Mucosa of rectum (tissue), 2 donors: Measurements from ENCODE around the gene BRF1.

Experiments
- H3K27ac ChIP-seq, 2 donors: one replicate each; pipeline ENCODE4 v1.7.0; 2013; ENCODE audit warnings: inconsistent platforms in 2 of 2, low read depth in 2 of 2, low read length in 2 of 2
- H3K27me3 ChIP-seq, 2 donors: one replicate each; pipeline ENCODE4 v1.7.0; 2013; ENCODE audit warnings: low read length in 2 of 2; ENCODE audit not compliant: control insufficient read depth in 2 of 2, insufficient read depth in 2 of 2
- H3K36me3 ChIP-seq, 2 donors: one replicate each; pipeline ENCODE4 v1.7.0; 2013; ENCODE audit warnings: low read length in 2 of 2; ENCODE audit not compliant: control insufficient read depth in 2 of 2, insufficient read depth in 2 of 2
- H3K4me1 ChIP-seq, 2 donors: one replicate each; pipeline ENCODE4 v1.7.0; 2013; ENCODE audit warnings: low read length in 2 of 2, mild to moderate bottlenecking in 1 of 2; ENCODE audit not compliant: control insufficient read depth in 2 of 2, insufficient read depth in 2 of 2
- H3K4me3 ChIP-seq, 2 donors: one replicate each; pipeline ENCODE4 v1.7.0; 2013; ENCODE audit warnings: low read length in 2 of 2
- H3K9ac ChIP-seq, 2 donors: one replicate each; pipeline ENCODE4 v1.7.0; 2013; ENCODE audit warnings: low read length in 2 of 2, low read depth in 1 of 2, mild to moderate bottlenecking in 1 of 2
- H3K9me3 ChIP-seq, 2 donors: one replicate each; pipeline ENCODE4 v1.7.0; 2013; ENCODE audit warnings: low read length in 2 of 2; ENCODE audit not compliant: control insufficient read depth in 2 of 2
- donor health status: healthy.
- donor health status: Normal muscosa, but diverticular disease.

The BRF1 gene

DNA sequence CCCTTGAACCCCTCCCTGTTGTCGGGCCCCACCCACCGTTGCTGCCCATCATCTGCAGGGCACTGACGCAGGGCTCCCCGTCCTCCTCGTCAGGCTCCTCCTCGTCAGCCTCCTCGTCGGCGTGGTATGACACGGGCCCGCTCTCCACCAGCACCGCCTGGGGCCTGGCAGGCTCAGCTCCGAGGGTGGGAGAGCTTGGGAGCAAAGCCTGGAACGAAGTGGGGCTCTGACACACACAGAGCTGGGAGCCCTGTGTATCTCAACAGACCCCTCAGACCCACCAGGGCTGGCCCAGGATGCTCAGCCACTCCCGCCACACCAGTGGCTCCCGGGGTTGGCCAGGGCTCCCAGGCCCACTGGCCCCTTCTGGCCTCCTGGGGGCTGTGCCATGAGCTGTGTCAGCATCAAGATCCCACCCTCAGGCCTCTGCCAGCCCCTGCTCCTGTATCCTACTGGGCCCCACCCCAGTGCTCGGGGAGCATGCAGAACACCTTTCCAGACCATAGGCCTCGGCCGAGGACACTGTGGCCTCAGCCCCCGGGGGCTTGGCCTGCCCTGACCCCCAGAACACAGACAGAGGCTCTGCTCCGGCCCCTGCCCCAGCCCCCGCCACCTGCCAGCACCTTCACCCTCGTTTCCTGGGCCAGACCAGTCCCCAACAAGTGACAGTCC is 89.6 kb downstream of the BRF1 start:
- no peak overlapping the region for H3K4me3 ChIP-seq
- H3K36me3 ChIP-seq = peaks cover 14 to 19% of the 10 kb centered on the region in 2 donors
- H3K9me3 ChIP-seq = no peaks in the 10 kb centered on the region
- H3K4me1 ChIP-seq = no peaks in the 10 kb centered on the region
- H3K27ac ChIP-seq = no peak overlapping the region
- H3K9ac ChIP-seq = no peak overlapping the region
- no peaks in the 10 kb centered on the region for H3K27me3 ChIP-seq

DNA sequence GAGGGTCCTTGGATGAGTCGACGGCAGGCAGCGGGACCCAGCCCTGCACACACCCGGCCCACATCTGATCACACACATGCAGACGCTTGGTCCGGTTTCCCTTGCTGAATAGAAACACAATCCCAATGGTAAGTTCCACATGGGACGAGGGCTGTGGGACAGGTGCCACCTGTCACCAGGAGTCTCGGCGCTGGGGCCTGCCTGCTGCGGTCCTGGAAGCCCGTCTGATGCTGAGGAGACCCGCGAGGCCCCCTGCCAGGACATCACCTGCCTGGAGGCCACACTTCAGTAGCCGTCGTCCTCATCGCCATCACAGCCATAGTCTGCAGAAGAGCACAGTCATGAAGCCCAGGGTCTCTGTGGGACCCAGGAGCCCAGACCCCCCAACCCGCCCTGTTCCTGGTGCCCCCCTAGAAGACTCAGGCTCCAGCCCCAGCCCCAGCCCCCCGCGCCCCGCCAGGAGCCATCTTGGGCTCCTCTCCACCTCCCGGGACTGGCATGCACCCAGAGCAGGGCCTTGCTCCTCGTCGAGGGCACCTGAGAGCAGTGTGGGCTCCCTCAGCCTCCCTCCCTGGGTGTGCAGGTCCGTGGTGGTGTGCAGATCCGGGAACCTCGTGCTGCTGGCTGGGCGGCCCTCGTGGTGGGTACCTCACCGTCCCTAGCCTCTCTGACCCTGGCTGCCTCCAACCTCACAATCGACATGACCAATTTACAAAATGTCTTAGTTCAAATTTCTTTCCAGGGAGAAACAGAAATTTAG is 90.4 kb downstream of the BRF1 start:
- no peak overlapping the region for H3K9ac ChIP-seq
- H3K9me3 ChIP-seq = no peaks in the 10 kb centered on the region
- H3K27ac ChIP-seq = no peak overlapping the region
- H3K4me1 ChIP-seq = peaks cover 0 to 2% of the 10 kb centered on the region in 2 donors
- no peak overlapping the region for H3K4me3 ChIP-seq
- H3K27me3 ChIP-seq = no peaks in the 10 kb centered on the region
- H3K36me3 ChIP-seq = peaks cover 14 to 19% of the 10 kb centered on the region in 2 donors

DNA sequence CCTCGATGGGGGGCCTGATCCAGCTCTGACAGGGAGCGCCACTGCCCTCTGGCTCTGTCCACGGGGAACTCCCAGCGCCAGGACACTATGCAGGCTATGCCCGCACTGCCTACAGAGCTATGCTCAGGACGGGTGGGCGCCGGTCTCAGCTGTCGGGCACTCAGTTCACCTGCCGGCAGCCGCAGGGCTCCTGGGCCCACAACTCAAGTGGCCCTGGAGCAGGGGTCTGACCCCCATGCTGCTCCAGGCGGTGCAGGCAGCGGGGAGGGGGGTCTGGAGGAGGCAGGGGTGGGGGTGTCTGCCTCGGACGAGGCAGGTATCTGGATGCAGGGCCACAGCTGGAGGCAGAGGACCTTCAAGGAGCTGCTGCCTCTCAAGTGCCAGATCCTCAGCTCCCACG is 91.2 kb downstream of the BRF1 start:
- Histone ChIP-seq H3K9me3 (no peaks in the 10 kb centered on the region), H3K4me1 (peaks cover 7 to 9% of the 10 kb centered on the region in 2 donors), H3K27ac (no peak overlapping the region), H3K27me3 (no peaks in the 10 kb centered on the region), H3K9ac (no peak overlapping the region), H3K4me3 (no peak overlapping the region), H3K36me3 (peaks cover 12 to 14% of the 10 kb centered on the region in 2 donors)

DNA sequence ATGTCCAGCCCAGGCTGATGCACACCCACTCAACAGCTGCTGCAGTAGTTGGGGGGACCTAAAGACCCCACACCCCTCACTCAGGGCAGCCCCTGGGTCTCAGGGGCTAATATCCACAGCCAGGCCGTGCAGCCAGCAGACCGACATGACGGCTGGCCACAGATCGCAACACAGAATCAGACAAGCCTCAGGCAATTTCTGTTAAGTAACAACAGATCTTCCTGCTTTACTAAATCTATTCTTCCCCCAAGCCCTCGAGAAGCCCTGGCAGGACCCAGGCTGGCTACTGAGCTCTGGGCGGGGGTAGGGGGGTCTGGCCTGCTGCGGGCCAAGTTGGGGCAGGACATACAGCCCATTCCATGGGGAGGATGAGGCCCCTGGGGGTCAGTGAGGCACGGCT is 91.7 kb downstream of the BRF1 start:
- Histone ChIP-seq H3K4me3 (no peak overlapping the region), H3K9ac (no peak overlapping the region), H3K4me1 (peaks cover 11 to 14% of the 10 kb centered on the region in 2 donors), H3K9me3 (no peaks in the 10 kb centered on the region), H3K27me3 (peaks cover 0 to 2% of the 10 kb centered on the region in 2 donors), H3K36me3 (peaks cover 9 to 14% of the 10 kb centered on the region in 2 donors), H3K27ac (no peak overlapping the region)

DNA sequence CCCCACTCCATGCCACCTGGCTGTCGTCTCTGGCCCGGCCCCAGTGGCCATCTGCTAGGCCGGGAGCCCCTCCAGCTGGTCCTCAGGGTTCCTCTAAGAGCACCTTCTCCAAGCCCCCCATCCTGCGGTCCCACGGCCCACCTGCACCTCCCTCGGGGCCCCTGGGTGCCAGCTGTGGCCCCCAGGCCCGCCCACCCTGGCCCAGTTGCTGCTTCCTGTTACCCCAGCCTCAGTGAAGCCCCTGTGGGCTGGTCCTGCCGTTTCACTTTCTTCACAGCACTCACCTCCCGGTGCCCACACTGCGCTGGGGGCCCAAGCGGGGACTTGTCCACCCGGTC is 92.1 kb downstream of the BRF1 start:
- Histone ChIP-seq H3K27ac (no peak overlapping the region), H3K9me3 (no peaks in the 10 kb centered on the region), H3K4me1 (peaks cover 11 to 14% of the 10 kb centered on the region in 2 donors), H3K4me3 (no peak overlapping the region), H3K27me3 (peaks cover 0 to 2% of the 10 kb centered on the region in 2 donors), H3K36me3 (peaks cover 9 to 14% of the 10 kb centered on the region in 2 donors), H3K9ac (no peak overlapping the region)

DNA sequence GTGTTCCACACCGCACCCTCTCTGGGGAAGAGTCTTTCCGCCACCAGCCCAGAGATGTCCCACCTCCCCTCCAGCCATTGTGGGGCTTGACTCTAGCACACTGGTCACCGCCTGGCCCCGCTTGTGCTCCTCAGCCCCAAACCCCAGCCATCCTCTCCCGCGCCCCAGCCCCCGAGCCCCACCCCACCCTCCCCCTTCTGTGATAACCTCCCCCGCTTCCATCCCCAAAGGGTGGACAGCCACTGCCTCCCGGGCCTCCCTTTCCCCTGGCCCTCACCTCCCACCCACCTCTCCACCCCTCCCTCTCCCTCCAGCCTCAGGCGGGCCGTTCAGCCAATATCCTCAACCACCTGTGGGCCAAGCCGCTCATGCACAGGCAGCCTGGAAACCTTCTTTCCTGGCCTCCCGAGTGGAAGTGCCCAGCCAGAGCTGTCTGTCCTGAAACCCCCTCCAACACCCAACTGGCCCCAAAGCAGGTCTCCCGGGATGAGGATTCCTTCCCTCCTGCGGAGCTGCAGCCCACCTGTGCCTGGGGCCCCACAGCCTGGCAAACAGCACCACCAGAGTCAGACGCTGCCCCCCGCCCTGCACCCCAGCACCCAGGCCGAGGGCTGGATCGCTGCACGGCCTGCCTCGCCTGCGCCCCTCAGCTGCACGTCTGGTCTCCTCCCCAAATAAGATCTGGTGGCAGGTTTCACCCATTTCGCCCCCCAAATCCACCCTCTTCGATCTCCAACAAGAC is 92.6 kb downstream of the BRF1 start:
- H3K9ac ChIP-seq = no peak overlapping the region
- peaks cover 11 to 14% of the 10 kb centered on the region in 2 donors for H3K4me1 ChIP-seq
- no peak overlapping the region for H3K27ac ChIP-seq
- H3K27me3 ChIP-seq = peaks cover 0 to 2% of the 10 kb centered on the region in 2 donors
- H3K4me3 ChIP-seq = no peak overlapping the region
- peaks cover 7 to 14% of the 10 kb centered on the region in 2 donors for H3K36me3 ChIP-seq
- no peaks in the 10 kb centered on the region for H3K9me3 ChIP-seq

DNA sequence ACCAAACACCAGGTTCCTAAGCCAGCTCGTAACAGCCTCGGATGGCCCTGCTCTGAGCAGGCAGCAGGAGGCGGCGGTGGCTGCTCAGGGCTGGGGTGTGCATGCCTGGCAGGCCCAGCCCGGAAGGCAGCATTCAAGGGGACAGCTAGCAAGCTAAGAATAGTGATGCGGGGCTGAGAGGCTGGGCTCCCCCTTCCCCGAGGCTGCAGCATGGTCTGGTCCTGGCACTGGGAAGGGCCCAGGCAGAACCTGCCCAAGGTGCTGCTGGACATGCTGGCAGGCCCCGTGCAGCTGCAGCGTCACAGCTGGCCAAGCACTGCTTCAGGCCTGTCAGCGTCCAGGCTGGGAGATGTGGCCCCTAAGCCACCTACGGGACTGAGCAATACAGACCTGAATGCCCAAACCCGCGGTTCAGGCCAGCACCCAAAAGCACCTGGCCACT is 93.3 kb downstream of the BRF1 start:
- Histone ChIP-seq H3K9me3 (no peaks in the 10 kb centered on the region), H3K27ac (no peak overlapping the region), H3K4me3 (no peak overlapping the region), H3K9ac (no peak overlapping the region), H3K27me3 (peaks cover under 1 to 6% of the 10 kb centered on the region in 2 donors), H3K36me3 (peaks cover 5 to 14% of the 10 kb centered on the region in 2 donors), H3K4me1 (peaks cover 11 to 16% of the 10 kb centered on the region in 2 donors)

DNA sequence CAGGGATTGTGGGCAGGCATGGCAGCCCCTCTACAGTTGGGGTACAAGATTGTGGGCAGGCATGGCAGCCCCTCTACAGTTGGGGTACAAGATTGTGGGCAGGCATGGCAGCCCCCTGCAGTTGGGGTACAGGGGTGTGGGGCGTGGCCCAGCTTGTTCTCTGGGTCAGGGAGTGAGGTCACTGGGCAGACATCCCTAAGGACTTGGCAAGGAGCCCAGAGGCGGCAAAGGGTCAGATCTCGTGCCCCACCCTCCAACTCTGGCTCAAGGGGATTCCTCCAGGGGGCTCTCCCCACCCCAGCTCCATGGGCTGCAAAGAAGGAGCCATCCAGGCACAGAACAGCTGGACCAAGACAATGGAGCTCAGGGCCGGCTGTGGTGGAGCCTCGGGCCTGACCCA is 93.9 kb downstream of the BRF1 start:
- Histone ChIP-seq H3K4me3 (no peak overlapping the region), H3K36me3 (peaks cover 5 to 12% of the 10 kb centered on the region in 2 donors), H3K9ac (no peak overlapping the region), H3K27ac (no peak overlapping the region), H3K27me3 (peaks cover 3 to 12% of the 10 kb centered on the region in 2 donors), H3K9me3 (no peaks in the 10 kb centered on the region), H3K4me1 (peaks cover 11 to 16% of the 10 kb centered on the region in 2 donors)

DNA sequence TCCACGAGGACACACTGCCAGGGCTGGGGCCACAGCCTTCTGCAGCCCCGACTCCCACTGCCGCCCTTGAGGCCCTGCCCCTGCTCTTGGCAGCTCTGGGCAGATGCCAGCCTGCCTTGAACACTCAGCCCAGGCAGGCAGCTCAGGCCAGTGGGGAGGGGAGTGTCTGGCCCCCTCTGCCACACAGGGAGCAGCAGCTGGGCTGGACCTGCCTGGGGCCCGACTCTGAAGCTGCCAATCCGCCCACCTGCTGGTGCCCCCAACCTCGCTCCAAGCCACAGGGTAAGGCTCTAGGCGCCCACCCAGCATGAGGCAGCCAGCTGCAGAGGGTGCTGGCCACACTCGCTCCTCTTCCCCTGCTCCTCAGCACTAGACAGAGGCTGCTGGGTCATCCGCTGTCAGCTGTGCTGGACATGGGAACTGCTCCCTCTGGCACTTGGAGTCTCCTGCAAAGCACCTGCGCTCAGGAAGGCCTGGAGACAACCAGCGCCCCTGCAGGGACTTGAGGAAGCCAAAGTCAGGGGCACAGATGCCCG is 95.1 kb downstream of the BRF1 start:
- H3K9me3 ChIP-seq = no peaks in the 10 kb centered on the region
- H3K27me3 ChIP-seq = peaks cover 5 to 17% of the 10 kb centered on the region in 2 donors
- no peak overlapping the region for H3K27ac ChIP-seq
- H3K9ac ChIP-seq = no peak overlapping the region
- no peak overlapping the region for H3K4me3 ChIP-seq
- H3K36me3 ChIP-seq = peaks cover 5 to 6% of the 10 kb centered on the region in 2 donors
- peaks cover 11 to 16% of the 10 kb centered on the region in 2 donors for H3K4me1 ChIP-seq
